ENCODE results near the gene LRRD1. TPM values are rescaled to one million over a fixed set of nuclear protein-coding genes. Genes with fewer than 3 reads are reported as not detected.
"Not testable (repeated sequence)": the region's sequence is repeated elsewhere in the genome, so short reads cannot be mapped to it uniquely, and the experiment has no call there.

LRRD1 gene
- total RNA-seq, 2 experiments from 2014 or later = not detected

- H3K9me3 Mint-ChIP-seq; H3K4me1 Mint-ChIP-seq (ENCODE audit: low read depth); CTCF ChIA-PET; H3K4me3 Mint-ChIP-seq; intact Hi-C loops (cut with micrococcal nuclease); H3K27ac Mint-ChIP-seq; DNase-seq; H3K36me3 Mint-ChIP-seq (ENCODE audit: low read depth); H3K27me3 Mint-ChIP-seq (ENCODE audit: low read depth): not testable (repeated sequence)
Measured at GRCh38 chr7:92169529-92169928, 9.4 kb downstream of the LRRD1 start.

GRCh38 chr7:92161271-92161670, 17.7 kb downstream of the LRRD1 start:
- CTCF ChIA-PET = interaction anchor here (1.0 kb wide), 1 partner anchor 11 kb away, joined by 3 read pairs; no protein-coding TSS in a partner anchor
- intact Hi-C loops (cut with micrococcal nuclease) = no loop called here
- no peaks in the 10 kb centered on the region for H3K9me3 Mint-ChIP-seq
- H3K27ac Mint-ChIP-seq = no peak overlapping the region
- H3K27me3 Mint-ChIP-seq (ENCODE audit: low read depth) = peaks cover 2% of the 10 kb centered on the region
- no peaks in the 10 kb centered on the region for H3K36me3 Mint-ChIP-seq (ENCODE audit: low read depth)
- H3K4me3 Mint-ChIP-seq = no peak overlapping the region
- no peak for DNase-seq
- H3K4me1 Mint-ChIP-seq (ENCODE audit: low read depth) = no peaks in the 10 kb centered on the region

- DNase-seq = no peak
- no peaks in the 10 kb centered on the region for H3K36me3 Mint-ChIP-seq (ENCODE audit: low read depth)
- CTCF ChIA-PET = no interaction called here
- peaks cover 2% of the 10 kb centered on the region for H3K27me3 Mint-ChIP-seq (ENCODE audit: low read depth)
- no peak overlapping the region for H3K27ac Mint-ChIP-seq
- no peaks in the 10 kb centered on the region for H3K4me1 Mint-ChIP-seq (ENCODE audit: low read depth)
- intact Hi-C loops (cut with micrococcal nuclease) = no loop called here
- H3K4me3 Mint-ChIP-seq = no peak overlapping the region
- no peaks in the 10 kb centered on the region for H3K9me3 Mint-ChIP-seq
Measured at GRCh38 chr7:92158660-92159575, 20.0 kb downstream of the LRRD1 start.

- Mint-ChIP-seq H3K27me3 (ENCODE audit: low read depth) (no peaks in the 10 kb centered on the region), H3K4me1 (ENCODE audit: low read depth) (no peaks in the 10 kb centered on the region), H3K4me3 (no peak overlapping the region), H3K27ac (no peak overlapping the region), H3K9me3 (no peaks in the 10 kb centered on the region), H3K36me3 (ENCODE audit: low read depth) (no peaks in the 10 kb centered on the region)
- intact Hi-C loops (cut with micrococcal nuclease) = no loop called here
- no peak for DNase-seq
- CTCF ChIA-PET = interaction anchor here (0.7 to 0.9 kb wide), 2 partner anchors 24 to 327 kb away, joined by 3 read pairs; no protein-coding TSS in a partner anchor
Measured at GRCh38 chr7:92156990-92157389, 22.0 kb downstream of the LRRD1 start.

GRCh38 chr7:92155108-92155739, 23.7 kb downstream of the LRRD1 start:
- Mint-ChIP-seq H3K4me3 (no peak overlapping the region), H3K27ac (no peak overlapping the region), H3K4me1 (ENCODE audit: low read depth) (no peaks in the 10 kb centered on the region), H3K27me3 (ENCODE audit: low read depth) (no peaks in the 10 kb centered on the region), H3K9me3 (no peaks in the 10 kb centered on the region), H3K36me3 (ENCODE audit: low read depth) (no peaks in the 10 kb centered on the region)
- CTCF ChIA-PET = no interaction called here
- DNase-seq = no peak
- intact Hi-C loops (cut with micrococcal nuclease) = no loop called here

- CTCF ChIA-PET = no interaction called here
- no peak for DNase-seq
- Mint-ChIP-seq H3K36me3 (ENCODE audit: low read depth) (no peaks in the 10 kb centered on the region), H3K27ac (no peak overlapping the region), H3K4me3 (no peak overlapping the region), H3K4me1 (ENCODE audit: low read depth) (no peaks in the 10 kb centered on the region), H3K9me3 (no peaks in the 10 kb centered on the region), H3K27me3 (ENCODE audit: low read depth) (no peaks in the 10 kb centered on the region)
- intact Hi-C loops (cut with micrococcal nuclease) = no loop called here
Measured at GRCh38 chr7:92150450-92151017, 28.4 kb downstream of the LRRD1 start.

- intact Hi-C loops (cut with micrococcal nuclease) = no loop called here
- CTCF ChIA-PET = no interaction called here
- no peak overlapping the region for H3K27ac Mint-ChIP-seq
- no peaks in the 10 kb centered on the region for H3K27me3 Mint-ChIP-seq (ENCODE audit: low read depth)
- H3K36me3 Mint-ChIP-seq (ENCODE audit: low read depth) = no peaks in the 10 kb centered on the region
- no peak overlapping the region for H3K4me3 Mint-ChIP-seq
- DNase-seq = no peak
- no peaks in the 10 kb centered on the region for H3K4me1 Mint-ChIP-seq (ENCODE audit: low read depth)
- no peaks in the 10 kb centered on the region for H3K9me3 Mint-ChIP-seq
Measured at GRCh38 chr7:92149736-92150239, 29.2 kb downstream of the LRRD1 start.

- H3K9me3 Mint-ChIP-seq; DNase-seq; H3K4me1 Mint-ChIP-seq (ENCODE audit: low read depth); H3K27ac Mint-ChIP-seq; intact Hi-C loops (cut with micrococcal nuclease); H3K36me3 Mint-ChIP-seq (ENCODE audit: low read depth); H3K4me3 Mint-ChIP-seq; H3K27me3 Mint-ChIP-seq (ENCODE audit: low read depth): not testable (repeated sequence)
- CTCF ChIA-PET = interaction anchor here (1.0 kb wide), 1 partner anchor 12 kb away, joined by 4 read pairs; no protein-coding TSS in a partner anchor
Measured at GRCh38 chr7:92143192-92143880, 35.6 kb downstream of the LRRD1 start.

GRCh38 chr7:92142791-92143190, 36.2 kb downstream of the LRRD1 start:
- H3K36me3 Mint-ChIP-seq (ENCODE audit: low read depth); H3K27ac Mint-ChIP-seq; H3K4me1 Mint-ChIP-seq (ENCODE audit: low read depth); H3K9me3 Mint-ChIP-seq; H3K27me3 Mint-ChIP-seq (ENCODE audit: low read depth); intact Hi-C loops (cut with micrococcal nuclease); H3K4me3 Mint-ChIP-seq; DNase-seq: not testable (repeated sequence)
- CTCF ChIA-PET = interaction anchor here (1.0 kb wide), 1 partner anchor 11 kb away, joined by 4 read pairs; no protein-coding TSS in a partner anchor

GRCh38 chr7:92141161-92141560, 37.8 kb downstream of the LRRD1 start:
- no peaks in the 10 kb centered on the region for H3K36me3 Mint-ChIP-seq (ENCODE audit: low read depth)
- no peak overlapping the region for H3K4me3 Mint-ChIP-seq
- H3K4me1 Mint-ChIP-seq (ENCODE audit: low read depth) = no peaks in the 10 kb centered on the region
- H3K27ac Mint-ChIP-seq = no peak overlapping the region
- no peaks in the 10 kb centered on the region for H3K9me3 Mint-ChIP-seq
- H3K27me3 Mint-ChIP-seq (ENCODE audit: low read depth) = no peaks in the 10 kb centered on the region
- CTCF ChIA-PET = no interaction called here
- intact Hi-C loops (cut with micrococcal nuclease) = no loop called here
- DNase-seq = no peak

- DNase-seq = no peak
- no peaks in the 10 kb centered on the region for H3K9me3 Mint-ChIP-seq
- no peaks in the 10 kb centered on the region for H3K27me3 Mint-ChIP-seq (ENCODE audit: low read depth)
- H3K4me3 Mint-ChIP-seq = no peak overlapping the region
- H3K4me1 Mint-ChIP-seq (ENCODE audit: low read depth) = peaks cover 17% of the 10 kb centered on the region
- intact Hi-C loops (cut with micrococcal nuclease) = loop anchor here (10.0 kb wide), 1 partner anchor 697 kb away; the partner anchor contains the start of gene CDK6
- H3K27ac Mint-ChIP-seq = no peak overlapping the region
- peaks cover 8% of the 10 kb centered on the region for H3K36me3 Mint-ChIP-seq (ENCODE audit: low read depth)
- CTCF ChIA-PET = interaction anchor here (0.6 to 1.1 kb wide), 2 partner anchors 42 to 311 kb away, joined by 3 read pairs; no protein-coding TSS in a partner anchor
Measured at GRCh38 chr7:92137557-92137956, 41.4 kb downstream of the LRRD1 start.

All from activated naive CD4-positive, alpha-beta T cell treated with anti-CD3 and anti-CD28 coated beads for 36 hours (primary cell).